Natural killer cell (primary cell): ENCODE measurements around the gene GLS2. TPM values are rescaled to one million over a fixed set of nuclear protein-coding genes. Genes with fewer than 3 reads are reported as not detected.
"Not testable (repeated sequence)": the region's sequence is repeated elsewhere in the genome, so short reads cannot be mapped to it uniquely, and the experiment has no call there.

Experiments used
- ATAC-seq, 3 donors: fragments of 150-1000 bp in 2 of 3; fragments of 200-7000 bp in 1 of 3; cut with Tn5 transposase; 1 replicate in 1 of 3; 2 replicates in 2 of 3; pipeline ENCODE4 v1.10.0; 2021; ENCODE audit warnings: mild to moderate bottlenecking in 2 of 3, moderate library complexity in 2 of 3
- DNase-seq, 2 donors: peaks; one replicate each; pipeline versions ENCODE4 v3.0.0 to v3.0.0-alpha.2; 2013 to 2021; ENCODE audit warnings: mixed read lengths in 1 of 2
- H3K27ac ChIP-seq: one replicate; pipeline ENCODE4 v1.5.1; 2013; ENCODE audit warnings: mild to moderate bottlenecking, low read length
- H3K27me3 ChIP-seq: one replicate; pipeline ENCODE4 v1.6.1; 2013; ENCODE audit warnings: low read length; ENCODE audit not compliant: control insufficient read depth, insufficient read depth
- H3K36me3 ChIP-seq: one replicate; pipeline ENCODE4 v1.6.1; 2013; ENCODE audit warnings: low read length; ENCODE audit not compliant: control insufficient read depth, insufficient read depth
- H3K4me1 ChIP-seq: one replicate; pipeline ENCODE4 v1.6.1; 2013; ENCODE audit warnings: low read length; ENCODE audit not compliant: control insufficient read depth, insufficient read depth
- H3K4me3 ChIP-seq: one replicate; pipeline ENCODE4 v1.5.1; 2013; ENCODE audit warnings: low read length
- H3K9me3 ChIP-seq: one replicate; pipeline ENCODE4 v1.6.1; 2013; ENCODE audit warnings: low read length; ENCODE audit not compliant: control insufficient read depth, insufficient read depth
- H3K27ac Mint-ChIP-seq, 2 donors: one replicate each; pipeline ENCODE4 v1.8.0; 2022; ENCODE audit warnings: mild to moderate bottlenecking in 2 of 2, mixed read lengths in 2 of 2, moderate library complexity in 1 of 2
- H3K27me3 Mint-ChIP-seq, 2 donors: one replicate each; pipeline ENCODE4 v1.8.0; 2022; ENCODE audit warnings: low read depth in 2 of 2, mixed read lengths in 2 of 2
- H3K36me3 Mint-ChIP-seq: one replicate; pipeline ENCODE4 v1.8.0; 2022; ENCODE audit warnings: mixed read lengths
- H3K4me1 Mint-ChIP-seq, 2 donors: one replicate each; pipeline ENCODE4 v1.8.0; 2022; ENCODE audit warnings: mixed read lengths in 2 of 2
- H3K4me3 Mint-ChIP-seq: one replicate; pipeline ENCODE4 v1.8.0; 2022; ENCODE audit warnings: mild to moderate bottlenecking, moderate library complexity, mixed read lengths
- H3K9me3 Mint-ChIP-seq, 2 donors: one replicate each; pipeline ENCODE4 v1.8.0; 2022; ENCODE audit warnings: mixed read lengths in 2 of 2
- CTCF ChIP-seq: fragments of 200-600 bp; IDR thresholded peaks from one replicate; pipeline ENCODE4 v1.8.0; 2022; ENCODE audit warnings: antibody characterized with exemption
- WGBS: methylation state at CpG from one replicate; pipeline ENCODE4 v1.1.7; 2013; ENCODE audit warnings: missing lambda C conversion rate; ENCODE audit not compliant: insufficient coverage; 5-methylcytosine and 5-hydroxymethylcytosine counted together
- intact Hi-C: fragments of 100-400 bp; cut with micrococcal nuclease; formaldehyde crosslinking; loops from one replicate; pipeline ENCODE4 v1.14.2; 2022
- total RNA-seq, 4 donors: library from RNA; stranded (reverse); fragments of 120-200 nt in 1 of 4; gene quantifications; one replicate each; pipeline versions ENCODE4 v1.2.3 to v1.2.4, GENCODE V29; 2013 to 2022

GLS2 gene
- total RNA-seq, 3 donors from 2014 or later (not counting 1 experiment from before 2014, with no cell fraction given): 1.2 to 1.6 (median 1.6) TPM

DNA sequence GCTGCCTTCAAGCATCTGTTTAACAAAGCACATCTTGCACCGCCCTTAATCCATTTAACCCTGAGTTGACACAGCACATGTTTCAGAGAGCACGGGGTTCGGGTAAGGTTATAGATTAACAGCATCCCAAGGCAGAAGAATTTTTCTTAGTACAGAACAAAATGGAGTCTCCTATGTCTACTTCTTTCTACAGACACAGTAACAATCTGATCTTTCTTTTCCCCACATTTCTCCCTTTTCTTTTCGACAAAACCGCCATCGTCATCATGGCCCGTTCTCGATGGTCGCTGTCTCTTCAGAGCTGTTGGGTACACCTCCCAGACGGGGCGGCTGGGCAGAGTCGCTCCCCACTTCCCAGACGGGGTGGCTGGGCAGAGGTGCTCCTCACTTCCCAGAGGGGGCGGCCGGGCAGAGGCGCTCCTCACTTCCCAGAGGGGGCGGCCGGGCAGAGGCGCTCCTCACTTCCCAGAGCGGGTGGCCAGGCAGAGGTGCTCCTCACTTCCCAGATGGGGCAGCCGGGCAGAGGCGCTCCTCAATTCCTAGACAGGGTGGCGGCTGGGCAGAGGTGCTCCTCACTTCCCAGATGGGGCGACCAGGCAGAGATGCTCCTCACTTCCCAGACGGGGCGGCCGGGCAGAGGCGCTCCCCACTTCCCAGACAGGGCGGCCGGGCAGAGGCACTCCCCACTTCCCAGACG is 5.6 kb upstream of the GLS2 start:
- H3K4me1 ChIP-seq, DNase-seq, ATAC-seq, H3K4me3 ChIP-seq, H3K9me3 ChIP-seq, H3K27me3 ChIP-seq, H3K36me3 Mint-ChIP-seq, H3K27ac ChIP-seq, H3K4me1 Mint-ChIP-seq, H3K9me3 Mint-ChIP-seq, H3K36me3 ChIP-seq, H3K4me3 Mint-ChIP-seq, H3K27ac Mint-ChIP-seq, intact Hi-C loops: not testable (repeated sequence)
- H3K27me3 Mint-ChIP-seq: peaks cover 16 to 29% of the 10 kb centered on the region in 2 donors
- WGBS: 93% methylated on average over 31 of the region's 31 CpGs

GRCh38 chr12:56490360-56490759 is 2.4 kb upstream of the GLS2 start:
- TF ChIP-seq CTCF: no peak
- H3K27me3 Mint-ChIP-seq: peaks cover 22 to 26% of the 10 kb centered on the region in 2 donors
- Histone ChIP-seq H3K9me3 (no peaks in the 10 kb centered on the region), H3K36me3 (no peaks in the 10 kb centered on the region), H3K4me1 (peaks cover 18% of the 10 kb centered on the region), H3K27me3 (peaks cover 10% of the 10 kb centered on the region), H3K27ac (no peak overlapping the region), H3K4me3 (no peak overlapping the region)
- H3K9me3 Mint-ChIP-seq: no peaks in the 10 kb centered on the region
- no peaks in the 10 kb centered on the region for H3K36me3 Mint-ChIP-seq
- H3K27ac Mint-ChIP-seq: no peak overlapping the region
- peaks cover 13 to 18% of the 10 kb centered on the region in 2 donors for H3K4me1 Mint-ChIP-seq
- ATAC-seq (no peak), DNase-seq (no peak)
- H3K4me3 Mint-ChIP-seq: peak overlapping the region; percentile 39
- intact Hi-C loops: no loop called here

GRCh38 chr12:56487448-56488040 is 417 bp downstream of the GLS2 start:
- peak overlapping the region; percentile 61 for H3K4me3 ChIP-seq
- H3K36me3 Mint-ChIP-seq: no peaks in the 10 kb centered on the region
- H3K27ac ChIP-seq: no peak overlapping the region
- peaks cover 22 to 26% of the 10 kb centered on the region in 2 donors for H3K27me3 Mint-ChIP-seq
- H3K4me1 Mint-ChIP-seq: peaks cover 13 to 18% of the 10 kb centered on the region in 2 donors
- H3K4me3 Mint-ChIP-seq: peak overlapping the region; percentile 95
- TF ChIP-seq CTCF: no peak
- peak overlapping the region in 1 of 2 donors; percentile 71 for H3K27ac Mint-ChIP-seq
- no peaks in the 10 kb centered on the region for H3K9me3 Mint-ChIP-seq
- H3K9me3 ChIP-seq: no peaks in the 10 kb centered on the region
- DNase-seq: peak in 1 of 2 donors; percentile 54
- H3K27me3 ChIP-seq: peaks cover 10% of the 10 kb centered on the region
- intact Hi-C loops: no loop called here
- ATAC-seq: peak; percentile 5 to 33 (median 30)
- 11% methylated on average over 44 of the region's 44 CpGs for WGBS
- peaks cover 18% of the 10 kb centered on the region for H3K4me1 ChIP-seq
- no peaks in the 10 kb centered on the region for H3K36me3 ChIP-seq

GRCh38 chr12:56486694-56487093 is 1.3 kb downstream of the GLS2 start:
- H3K9me3 ChIP-seq: no peaks in the 10 kb centered on the region
- H3K9me3 Mint-ChIP-seq: no peaks in the 10 kb centered on the region
- peaks cover 18% of the 10 kb centered on the region for H3K4me1 ChIP-seq
- H3K27me3 ChIP-seq: peaks cover 10% of the 10 kb centered on the region
- no peak overlapping the region for H3K4me3 ChIP-seq
- H3K27me3 Mint-ChIP-seq: peaks cover 18 to 24% of the 10 kb centered on the region in 2 donors
- DNase-seq (no peak), ATAC-seq (no peak)
- 90% methylated on average over 10 of the region's 12 CpGs for WGBS
- H3K4me3 Mint-ChIP-seq: peak overlapping the region; percentile 95
- no peak overlapping the region for H3K27ac Mint-ChIP-seq
- TF ChIP-seq CTCF: no peak
- intact Hi-C loops: no loop called here
- no peak overlapping the region for H3K27ac ChIP-seq
- peaks cover 13 to 18% of the 10 kb centered on the region in 2 donors for H3K4me1 Mint-ChIP-seq
- H3K36me3 ChIP-seq: no peaks in the 10 kb centered on the region
- no peaks in the 10 kb centered on the region for H3K36me3 Mint-ChIP-seq
